Ishikawa (cell line): ENCODE measurements around the gene SNX24.

ENCODE experiments used
- CEBPB ChIP-seq: IDR thresholded peaks from 2 replicates; pipeline ENCODE4 v1.6.1; 2012
- CREB1 ChIP-seq: IDR thresholded peaks from 2 replicates; pipeline ENCODE4 v1.6.1; 2012; ENCODE audit warnings: low read depth
- EGR1 ChIP-seq: IDR thresholded peaks from 2 replicates; pipeline ENCODE4 v1.6.1; 2012
- EP300 ChIP-seq: IDR thresholded peaks from 2 replicates; pipeline ENCODE4 v1.6.1; 2012; ENCODE audit warnings: borderline replicate concordance
- RAD21 ChIP-seq: IDR thresholded peaks from 2 replicates; pipeline ENCODE4 v1.6.1; 2012; ENCODE audit warnings: low read depth
- TAF1 ChIP-seq: IDR thresholded peaks from 2 replicates; pipeline ENCODE4 v1.6.1; 2012; ENCODE audit warnings: low read depth, mild to moderate bottlenecking
- TCF12 ChIP-seq: IDR thresholded peaks from 2 replicates; pipeline ENCODE4 v1.6.1; 2012; ENCODE audit warnings: low read depth
- YY1 ChIP-seq: IDR thresholded peaks from 2 replicates; pipeline ENCODE4 v1.6.1; 2012; ENCODE audit warnings: low read depth
- TF ChIP-seq, protein P1 (sequence below): IDR thresholded peaks from 2 replicates; pipeline ENCODE4 v1.6.1; 2012; ENCODE audit warnings: low read depth, mild to moderate bottlenecking
- TF ChIP-seq, protein P2 (sequence below): IDR thresholded peaks from 2 replicates; pipeline ENCODE4 v1.6.1; 2012

DNA sequence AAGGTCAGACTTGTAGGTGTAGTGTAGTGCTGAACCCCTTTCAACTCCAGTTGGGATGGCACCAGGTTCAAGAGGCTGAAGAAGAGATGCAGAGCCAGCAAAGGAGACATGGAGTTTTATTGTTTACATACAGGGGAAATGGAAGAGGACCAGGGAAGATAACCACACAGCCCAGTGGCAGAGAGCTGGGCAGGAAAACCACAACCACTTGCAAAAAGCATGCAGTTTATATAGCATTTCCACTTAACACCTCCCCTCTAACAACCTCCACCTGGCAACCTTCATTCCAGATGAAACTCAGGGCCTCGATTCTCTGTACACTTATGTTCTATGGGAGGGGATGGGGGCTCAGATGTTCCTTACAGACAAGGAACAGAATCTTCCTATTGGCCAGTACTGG lies 56.9 kb downstream of the SNX24 start:
- TF ChIP-seq TAF1 (no peak), TCF12 (no peak), YY1 (no peak), EGR1 (no peak), RAD21 (no peak), EP300 (no peak), CEBPB (no peak), CREB1 (no peak)
- TF ChIP-seq, protein P1, sequence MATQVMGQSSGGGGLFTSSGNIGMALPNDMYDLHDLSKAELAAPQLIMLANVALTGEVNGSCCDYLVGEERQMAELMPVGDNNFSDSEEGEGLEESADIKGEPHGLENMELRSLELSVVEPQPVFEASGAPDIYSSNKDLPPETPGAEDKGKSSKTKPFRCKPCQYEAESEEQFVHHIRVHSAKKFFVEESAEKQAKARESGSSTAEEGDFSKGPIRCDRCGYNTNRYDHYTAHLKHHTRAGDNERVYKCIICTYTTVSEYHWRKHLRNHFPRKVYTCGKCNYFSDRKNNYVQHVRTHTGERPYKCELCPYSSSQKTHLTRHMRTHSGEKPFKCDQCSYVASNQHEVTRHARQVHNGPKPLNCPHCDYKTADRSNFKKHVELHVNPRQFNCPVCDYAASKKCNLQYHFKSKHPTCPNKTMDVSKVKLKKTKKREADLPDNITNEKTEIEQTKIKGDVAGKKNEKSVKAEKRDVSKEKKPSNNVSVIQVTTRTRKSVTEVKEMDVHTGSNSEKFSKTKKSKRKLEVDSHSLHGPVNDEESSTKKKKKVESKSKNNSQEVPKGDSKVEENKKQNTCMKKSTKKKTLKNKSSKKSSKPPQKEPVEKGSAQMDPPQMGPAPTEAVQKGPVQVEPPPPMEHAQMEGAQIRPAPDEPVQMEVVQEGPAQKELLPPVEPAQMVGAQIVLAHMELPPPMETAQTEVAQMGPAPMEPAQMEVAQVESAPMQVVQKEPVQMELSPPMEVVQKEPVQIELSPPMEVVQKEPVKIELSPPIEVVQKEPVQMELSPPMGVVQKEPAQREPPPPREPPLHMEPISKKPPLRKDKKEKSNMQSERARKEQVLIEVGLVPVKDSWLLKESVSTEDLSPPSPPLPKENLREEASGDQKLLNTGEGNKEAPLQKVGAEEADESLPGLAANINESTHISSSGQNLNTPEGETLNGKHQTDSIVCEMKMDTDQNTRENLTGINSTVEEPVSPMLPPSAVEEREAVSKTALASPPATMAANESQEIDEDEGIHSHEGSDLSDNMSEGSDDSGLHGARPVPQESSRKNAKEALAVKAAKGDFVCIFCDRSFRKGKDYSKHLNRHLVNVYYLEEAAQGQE, result no peak
- TF ChIP-seq, protein P2, sequence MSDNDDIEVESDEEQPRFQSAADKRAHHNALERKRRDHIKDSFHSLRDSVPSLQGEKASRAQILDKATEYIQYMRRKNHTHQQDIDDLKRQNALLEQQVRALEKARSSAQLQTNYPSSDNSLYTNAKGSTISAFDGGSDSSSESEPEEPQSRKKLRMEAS, result no peak
